Neural cell (in vitro differentiated cells): Measurements from ENCODE around the gene COIL.

Experiments
- EZH2 ChIP-seq: fragments of 200-600, 300-800 bp; shearing (Covaris generic), sonication (generic); IDR thresholded peaks from 2 replicates; pipeline ENCODE4 v1.6.1; 2014; ENCODE audit warnings: antibody characterized with exemption, low read length, borderline replicate concordance, mild to moderate bottlenecking; ENCODE audit not compliant: insufficient read depth, poor library complexity, severe bottlenecking
- TAF1 ChIP-seq: IDR thresholded peaks from 2 replicates; pipeline ENCODE4 v1.6.1; 2012; ENCODE audit warnings: low read depth
- TF ChIP-seq, protein P1 (sequence below): fragments of 450-650 bp; IDR thresholded peaks from 2 replicates; pipeline ENCODE4 v1.5.1; 2014; ENCODE audit warnings: antibody characterized with exemption, mild to moderate bottlenecking, moderate library complexity; ENCODE audit not compliant: poor library complexity, severe bottlenecking
- TF ChIP-seq, protein P2 (sequence below): IDR thresholded peaks from 2 replicates; pipeline ENCODE4 v1.6.1; 2012; ENCODE audit warnings: borderline replicate concordance

DNA sequence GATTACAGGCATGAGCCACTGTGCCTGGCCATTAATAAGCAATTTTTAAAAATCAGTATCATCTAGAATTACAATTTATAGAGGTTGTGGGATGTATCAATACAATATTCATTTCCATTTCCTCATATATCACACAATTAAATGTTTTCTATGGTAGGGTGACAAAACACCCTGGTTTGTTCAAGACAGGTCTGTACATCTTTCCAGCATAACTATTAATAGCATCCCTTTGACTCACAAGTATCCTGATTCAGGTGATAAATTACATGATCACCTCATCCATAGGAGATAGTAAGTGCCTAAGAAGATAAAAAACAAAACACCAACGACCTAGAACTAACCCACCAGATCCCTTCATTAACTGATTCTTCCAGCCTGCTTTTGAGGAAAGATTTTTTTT, 13.1 kb downstream of the COIL start:
- TF ChIP-seq, protein P1, sequence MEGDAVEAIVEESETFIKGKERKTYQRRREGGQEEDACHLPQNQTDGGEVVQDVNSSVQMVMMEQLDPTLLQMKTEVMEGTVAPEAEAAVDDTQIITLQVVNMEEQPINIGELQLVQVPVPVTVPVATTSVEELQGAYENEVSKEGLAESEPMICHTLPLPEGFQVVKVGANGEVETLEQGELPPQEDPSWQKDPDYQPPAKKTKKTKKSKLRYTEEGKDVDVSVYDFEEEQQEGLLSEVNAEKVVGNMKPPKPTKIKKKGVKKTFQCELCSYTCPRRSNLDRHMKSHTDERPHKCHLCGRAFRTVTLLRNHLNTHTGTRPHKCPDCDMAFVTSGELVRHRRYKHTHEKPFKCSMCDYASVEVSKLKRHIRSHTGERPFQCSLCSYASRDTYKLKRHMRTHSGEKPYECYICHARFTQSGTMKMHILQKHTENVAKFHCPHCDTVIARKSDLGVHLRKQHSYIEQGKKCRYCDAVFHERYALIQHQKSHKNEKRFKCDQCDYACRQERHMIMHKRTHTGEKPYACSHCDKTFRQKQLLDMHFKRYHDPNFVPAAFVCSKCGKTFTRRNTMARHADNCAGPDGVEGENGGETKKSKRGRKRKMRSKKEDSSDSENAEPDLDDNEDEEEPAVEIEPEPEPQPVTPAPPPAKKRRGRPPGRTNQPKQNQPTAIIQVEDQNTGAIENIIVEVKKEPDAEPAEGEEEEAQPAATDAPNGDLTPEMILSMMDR: no peak
- TF ChIP-seq TAF1: no peak
- TF ChIP-seq EZH2: no peak
- TF ChIP-seq, protein P2, sequence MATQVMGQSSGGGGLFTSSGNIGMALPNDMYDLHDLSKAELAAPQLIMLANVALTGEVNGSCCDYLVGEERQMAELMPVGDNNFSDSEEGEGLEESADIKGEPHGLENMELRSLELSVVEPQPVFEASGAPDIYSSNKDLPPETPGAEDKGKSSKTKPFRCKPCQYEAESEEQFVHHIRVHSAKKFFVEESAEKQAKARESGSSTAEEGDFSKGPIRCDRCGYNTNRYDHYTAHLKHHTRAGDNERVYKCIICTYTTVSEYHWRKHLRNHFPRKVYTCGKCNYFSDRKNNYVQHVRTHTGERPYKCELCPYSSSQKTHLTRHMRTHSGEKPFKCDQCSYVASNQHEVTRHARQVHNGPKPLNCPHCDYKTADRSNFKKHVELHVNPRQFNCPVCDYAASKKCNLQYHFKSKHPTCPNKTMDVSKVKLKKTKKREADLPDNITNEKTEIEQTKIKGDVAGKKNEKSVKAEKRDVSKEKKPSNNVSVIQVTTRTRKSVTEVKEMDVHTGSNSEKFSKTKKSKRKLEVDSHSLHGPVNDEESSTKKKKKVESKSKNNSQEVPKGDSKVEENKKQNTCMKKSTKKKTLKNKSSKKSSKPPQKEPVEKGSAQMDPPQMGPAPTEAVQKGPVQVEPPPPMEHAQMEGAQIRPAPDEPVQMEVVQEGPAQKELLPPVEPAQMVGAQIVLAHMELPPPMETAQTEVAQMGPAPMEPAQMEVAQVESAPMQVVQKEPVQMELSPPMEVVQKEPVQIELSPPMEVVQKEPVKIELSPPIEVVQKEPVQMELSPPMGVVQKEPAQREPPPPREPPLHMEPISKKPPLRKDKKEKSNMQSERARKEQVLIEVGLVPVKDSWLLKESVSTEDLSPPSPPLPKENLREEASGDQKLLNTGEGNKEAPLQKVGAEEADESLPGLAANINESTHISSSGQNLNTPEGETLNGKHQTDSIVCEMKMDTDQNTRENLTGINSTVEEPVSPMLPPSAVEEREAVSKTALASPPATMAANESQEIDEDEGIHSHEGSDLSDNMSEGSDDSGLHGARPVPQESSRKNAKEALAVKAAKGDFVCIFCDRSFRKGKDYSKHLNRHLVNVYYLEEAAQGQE: no peak
